Memory B cell (primary cell): ENCODE measurements around the gene SASH1.

ENCODE experiments used
- ATAC-seq: fragments of 150-1000 bp; cut with Tn5 transposase; 2 replicates; pipeline ENCODE4 v1.10.0; 2021; ENCODE audit warnings: low read depth, mild to moderate bottlenecking, moderate library complexity
- DNase-seq, 2 donors: peaks; one replicate each; pipeline ENCODE4 v3.0.0; 2022; ENCODE audit warnings: low spot score in 2 of 2
- H3K27ac Mint-ChIP-seq: one replicate; pipeline ENCODE4 v1.8.0; 2022; ENCODE audit warnings: mild to moderate bottlenecking, moderate library complexity, mixed read lengths
- H3K27me3 Mint-ChIP-seq: one replicate; pipeline ENCODE4 v1.8.0; 2022; ENCODE audit warnings: mixed read lengths
- H3K36me3 Mint-ChIP-seq: one replicate; pipeline ENCODE4 v1.8.0; 2022; ENCODE audit warnings: mild to moderate bottlenecking, mixed read lengths
- H3K4me1 Mint-ChIP-seq: one replicate; pipeline ENCODE4 v1.8.0; 2022; ENCODE audit warnings: mixed read lengths
- H3K4me3 Mint-ChIP-seq: one replicate; pipeline ENCODE4 v1.8.0; 2022; ENCODE audit warnings: mild to moderate bottlenecking, moderate library complexity, mixed read lengths
- H3K9me3 Mint-ChIP-seq: one replicate; pipeline ENCODE4 v1.8.0; 2022; ENCODE audit warnings: mixed read lengths

SASH1 gene

GRCh38 chr6:148450866-148451265 lies 108.2 kb downstream of the SASH1 start:
- H3K4me1 Mint-ChIP-seq, result peaks cover 6% of the 10 kb centered on the region
- H3K27me3 Mint-ChIP-seq, result peaks cover 19% of the 10 kb centered on the region
- ATAC-seq (no peak), DNase-seq (no peak)
- no peak overlapping the region for H3K4me3 Mint-ChIP-seq
- H3K36me3 Mint-ChIP-seq, result no peaks in the 10 kb centered on the region
- H3K9me3 Mint-ChIP-seq, result no peaks in the 10 kb centered on the region
- H3K27ac Mint-ChIP-seq, result no peak overlapping the region

GRCh38 chr6:148451690-148452089 lies 109.1 kb downstream of the SASH1 start:
- DNase-seq (no peak), ATAC-seq (no peak)
- H3K4me3 Mint-ChIP-seq, result no peak overlapping the region

GRCh38 chr6:148452876-148453275 lies 110.2 kb downstream of the SASH1 start:
- H3K27ac Mint-ChIP-seq, result no peak overlapping the region
- ATAC-seq (no peak), DNase-seq (no peak)
- no peaks in the 10 kb centered on the region for H3K9me3 Mint-ChIP-seq
- peaks cover 15% of the 10 kb centered on the region for H3K27me3 Mint-ChIP-seq
- H3K4me3 Mint-ChIP-seq, result no peak overlapping the region
- H3K36me3 Mint-ChIP-seq, result no peaks in the 10 kb centered on the region
- H3K4me1 Mint-ChIP-seq, result peaks cover 2% of the 10 kb centered on the region

More at GRCh38 chr6:148451690-148452089, 109.1 kb downstream of the SASH1 start:
- no peaks in the 10 kb centered on the region for H3K36me3 Mint-ChIP-seq
- no peak overlapping the region for H3K27ac Mint-ChIP-seq
- H3K9me3 Mint-ChIP-seq, result no peaks in the 10 kb centered on the region
- H3K27me3 Mint-ChIP-seq, result peaks cover 18% of the 10 kb centered on the region
- H3K4me1 Mint-ChIP-seq, result peaks cover 6% of the 10 kb centered on the region

GRCh38 chr6:148453906-148454305 lies 111.3 kb downstream of the SASH1 start:
- DNase-seq (no peak), ATAC-seq (no peak)
- Mint-ChIP-seq H3K36me3 (no peaks in the 10 kb centered on the region), H3K4me3 (no peak overlapping the region), H3K27me3 (peaks cover 9% of the 10 kb centered on the region), H3K4me1 (no peaks in the 10 kb centered on the region), H3K9me3 (no peaks in the 10 kb centered on the region), H3K27ac (no peak overlapping the region)

GRCh38 chr6:148455225-148455624 lies 112.6 kb downstream of the SASH1 start:
- no peak for ATAC-seq

GRCh38 chr6:148455674-148456558 lies 113.3 kb downstream of the SASH1 start:
- peaks cover 4% of the 10 kb centered on the region for H3K27me3 Mint-ChIP-seq
- no peak for ATAC-seq
- H3K4me3 Mint-ChIP-seq, result no peak overlapping the region
- no peak overlapping the region for H3K27ac Mint-ChIP-seq
- DNase-seq, result no peak
- H3K36me3 Mint-ChIP-seq, result no peaks in the 10 kb centered on the region
- no peaks in the 10 kb centered on the region for H3K4me1 Mint-ChIP-seq
- no peaks in the 10 kb centered on the region for H3K9me3 Mint-ChIP-seq

More at GRCh38 chr6:148455225-148455624, 112.6 kb downstream of the SASH1 start:
- no peaks in the 10 kb centered on the region for H3K4me1 Mint-ChIP-seq
- H3K9me3 Mint-ChIP-seq, result no peaks in the 10 kb centered on the region
- H3K4me3 Mint-ChIP-seq, result no peak overlapping the region
- no peak for DNase-seq
- H3K27ac Mint-ChIP-seq, result no peak overlapping the region
- peaks cover 9% of the 10 kb centered on the region for H3K27me3 Mint-ChIP-seq
- no peaks in the 10 kb centered on the region for H3K36me3 Mint-ChIP-seq

GRCh38 chr6:148457137-148457842 lies 114.7 kb downstream of the SASH1 start:
- Mint-ChIP-seq H3K27ac (no peak overlapping the region), H3K27me3 (peaks cover 4% of the 10 kb centered on the region), H3K36me3 (no peaks in the 10 kb centered on the region), H3K4me1 (no peaks in the 10 kb centered on the region), H3K4me3 (no peak overlapping the region), H3K9me3 (no peaks in the 10 kb centered on the region)
- DNase-seq (no peak), ATAC-seq (no peak)

- ATAC-seq (no peak), DNase-seq (no peak)
- Mint-ChIP-seq H3K4me1 (no peaks in the 10 kb centered on the region), H3K36me3 (no peaks in the 10 kb centered on the region), H3K9me3 (no peaks in the 10 kb centered on the region), H3K4me3 (no peak overlapping the region), H3K27ac (no peak overlapping the region), H3K27me3 (peaks cover 4% of the 10 kb centered on the region)
Measured at GRCh38 chr6:148457843-148458159, 115.2 kb downstream of the SASH1 start.

- no peak for ATAC-seq
- Mint-ChIP-seq H3K9me3 (no peaks in the 10 kb centered on the region), H3K36me3 (no peaks in the 10 kb centered on the region), H3K27ac (no peak overlapping the region), H3K4me1 (no peaks in the 10 kb centered on the region), H3K4me3 (no peak overlapping the region), H3K27me3 (peaks cover 5% of the 10 kb centered on the region)
- no peak for DNase-seq
Measured at GRCh38 chr6:148459238-148459637, 116.6 kb downstream of the SASH1 start.

- DNase-seq, result no peak
- no peak for ATAC-seq
- H3K4me3 Mint-ChIP-seq, result no peak overlapping the region
- no peaks in the 10 kb centered on the region for H3K36me3 Mint-ChIP-seq
- peaks cover 8% of the 10 kb centered on the region for H3K4me1 Mint-ChIP-seq
- H3K27ac Mint-ChIP-seq, result no peak overlapping the region
- H3K27me3 Mint-ChIP-seq, result peaks cover 3% of the 10 kb centered on the region
- H3K9me3 Mint-ChIP-seq, result no peaks in the 10 kb centered on the region
Measured at GRCh38 chr6:148460876-148461646, 118.4 kb downstream of the SASH1 start.

- DNase-seq (no peak), ATAC-seq (no peak)
- H3K27ac Mint-ChIP-seq, result no peak overlapping the region
- H3K9me3 Mint-ChIP-seq, result no peaks in the 10 kb centered on the region
- H3K4me3 Mint-ChIP-seq, result no peak overlapping the region
- H3K27me3 Mint-ChIP-seq, result peaks cover 4% of the 10 kb centered on the region
- H3K4me1 Mint-ChIP-seq, result peaks cover 8% of the 10 kb centered on the region
- no peaks in the 10 kb centered on the region for H3K36me3 Mint-ChIP-seq
Measured at GRCh38 chr6:148461986-148462577, 119.4 kb downstream of the SASH1 start.

GRCh38 chr6:148463671-148464070 lies 121.0 kb downstream of the SASH1 start:
- DNase-seq (no peak), ATAC-seq (no peak)
- peaks cover 6% of the 10 kb centered on the region for H3K27me3 Mint-ChIP-seq
- no peaks in the 10 kb centered on the region for H3K9me3 Mint-ChIP-seq
- peaks cover 8% of the 10 kb centered on the region for H3K4me1 Mint-ChIP-seq
- no peaks in the 10 kb centered on the region for H3K36me3 Mint-ChIP-seq
- no peak overlapping the region for H3K4me3 Mint-ChIP-seq
- no peak overlapping the region for H3K27ac Mint-ChIP-seq

GRCh38 chr6:148464319-148465010 lies 121.8 kb downstream of the SASH1 start:
- H3K4me3 Mint-ChIP-seq, result no peak overlapping the region
- peaks cover 8% of the 10 kb centered on the region for H3K4me1 Mint-ChIP-seq
- H3K27ac Mint-ChIP-seq, result no peak overlapping the region
- peaks cover 6% of the 10 kb centered on the region for H3K27me3 Mint-ChIP-seq
- H3K36me3 Mint-ChIP-seq, result no peaks in the 10 kb centered on the region
- no peaks in the 10 kb centered on the region for H3K9me3 Mint-ChIP-seq
- ATAC-seq (peak; percentile 68), DNase-seq (peak; percentile 55 to 59)
